ENCODE results near the gene CC2D1A.

Gene CC2D1A

GRCh38 chr19:13979686-13980085 is 73.7 kb downstream of the CC2D1A start:
- H3K79me2 ChIP-seq (ENCODE audit: control insufficient read depth, low read length), result no peaks in the 10 kb centered on the region
- no peaks in the 10 kb centered on the region for H3K9me2 ChIP-seq (replicated peaks; ENCODE audit: control insufficient read depth, low read length)
- no peaks in the 10 kb centered on the region for H3K27me3 ChIP-seq (ENCODE audit: control insufficient read depth, low read length)
- peaks cover 4% of the 10 kb centered on the region for H3F3A ChIP-seq (ENCODE audit: control insufficient read depth, insufficient read depth)
- H3K9me3 ChIP-seq (ENCODE audit: control insufficient read depth, insufficient read depth, low read length), result no peaks in the 10 kb centered on the region
- no peak overlapping the region for H3K4me2 ChIP-seq (ENCODE audit: low read length)
- peaks cover 33% of the 10 kb centered on the region for H3K4me1 ChIP-seq (ENCODE audit: control insufficient read depth, low read length)
- H3K36me3 ChIP-seq (ENCODE audit: control insufficient read depth, low read length), result peaks cover 9% of the 10 kb centered on the region; the same call in 1 of the 2 replicates
- H3K4me3 ChIP-seq (ENCODE audit: low read length), result no peak overlapping the region
- no peak overlapping the region for H3K27ac ChIP-seq (ENCODE audit: low read depth, low read length)
- H4K20me1 ChIP-seq (ENCODE audit: control insufficient read depth, insufficient read depth, low read depth, low read length), result no peaks in the 10 kb centered on the region
- TF ChIP-seq EZH2phosphoT487 (IDR thresholded peaks at IDR 0.05; ENCODE audit: borderline replicate concordance, low read length) (no peak), CTCF (IDR thresholded peaks at IDR 0.05; ENCODE audit: low read depth, low read length, poor library complexity, severe bottlenecking) (no peak)

- Histone ChIP-seq H3K4me3 (ENCODE audit: low read length) (no peak overlapping the region), H3K27me3 (ENCODE audit: control insufficient read depth, low read length) (no peaks in the 10 kb centered on the region), H3K9me2 (replicated peaks; ENCODE audit: control insufficient read depth, low read length) (no peaks in the 10 kb centered on the region), H3F3A (ENCODE audit: control insufficient read depth, insufficient read depth) (peaks cover 10% of the 10 kb centered on the region), H3K27ac (ENCODE audit: low read depth, low read length) (no peak overlapping the region), H3K4me2 (ENCODE audit: low read length) (no peak overlapping the region), H3K9me3 (ENCODE audit: control insufficient read depth, insufficient read depth, low read length) (no peaks in the 10 kb centered on the region), H3K4me1 (ENCODE audit: control insufficient read depth, low read length) (peaks cover 40% of the 10 kb centered on the region), H3K36me3 (ENCODE audit: control insufficient read depth, low read length) (peaks cover 9% of the 10 kb centered on the region; the same call in 1 of the 2 replicates), H4K20me1 (ENCODE audit: control insufficient read depth, insufficient read depth, low read depth, low read length) (no peaks in the 10 kb centered on the region), H3K79me2 (ENCODE audit: control insufficient read depth, low read length) (no peaks in the 10 kb centered on the region)
- TF ChIP-seq CTCF (IDR thresholded peaks at IDR 0.05; ENCODE audit: low read depth, low read length, poor library complexity, severe bottlenecking), result no peak
- no peak for TF ChIP-seq EZH2phosphoT487 (IDR thresholded peaks at IDR 0.05; ENCODE audit: borderline replicate concordance, low read length)
Observed at GRCh38 chr19:13980340-13980739, 74.3 kb downstream of the CC2D1A start.

All from DOHH2 (cell line).